Stimulated activated CD4-positive, alpha-beta T cell treated with anti-CD3 and anti-CD28 coated beads, Interleukin-1b, Interleukin-23, amount 100 ng/mL, for 48 hours (primary cell): Measurements from ENCODE around the gene LMF1.

ENCODE experiments used
- DNase-seq: peaks from one replicate; pipeline ENCODE4 v3.0.0-alpha.2; 2020

Gene LMF1

DNA sequence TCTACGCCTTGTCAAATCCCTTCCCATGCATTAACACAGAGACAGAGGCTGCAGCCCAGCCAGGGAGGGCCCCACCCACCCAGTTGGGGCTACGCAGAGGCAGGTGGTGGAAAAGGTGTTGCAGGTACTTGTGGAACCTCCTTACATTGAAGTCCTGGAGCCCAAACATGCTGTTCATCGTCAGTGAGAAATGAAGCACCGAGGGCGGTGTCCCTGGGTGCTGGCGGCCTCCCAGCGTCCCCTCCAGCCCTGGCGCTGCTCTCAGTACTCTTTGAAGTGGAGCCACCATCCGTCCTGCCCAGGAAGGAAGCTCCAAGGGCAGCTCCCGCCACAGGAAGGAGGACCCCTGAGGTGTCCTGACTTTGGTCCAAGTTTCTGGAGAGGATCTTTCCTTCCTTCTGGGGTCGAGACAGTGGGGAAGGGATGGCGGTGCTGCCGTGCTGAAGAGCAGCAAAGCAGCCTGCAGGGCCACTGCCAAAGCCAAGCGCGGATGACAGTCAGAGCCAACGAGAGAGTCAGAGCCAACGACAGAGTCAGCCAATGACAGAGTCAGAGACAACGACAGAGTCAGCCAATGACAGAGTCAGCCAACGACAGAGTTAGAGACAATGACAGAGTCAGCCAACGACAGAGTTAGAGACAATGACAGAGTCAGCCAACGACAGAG is 23.4 kb downstream of the LMF1 start:
- DNase-seq: no peak

GRCh38 chr16:946048-946395 is 24.8 kb downstream of the LMF1 start:
- no peak for DNase-seq

DNA sequence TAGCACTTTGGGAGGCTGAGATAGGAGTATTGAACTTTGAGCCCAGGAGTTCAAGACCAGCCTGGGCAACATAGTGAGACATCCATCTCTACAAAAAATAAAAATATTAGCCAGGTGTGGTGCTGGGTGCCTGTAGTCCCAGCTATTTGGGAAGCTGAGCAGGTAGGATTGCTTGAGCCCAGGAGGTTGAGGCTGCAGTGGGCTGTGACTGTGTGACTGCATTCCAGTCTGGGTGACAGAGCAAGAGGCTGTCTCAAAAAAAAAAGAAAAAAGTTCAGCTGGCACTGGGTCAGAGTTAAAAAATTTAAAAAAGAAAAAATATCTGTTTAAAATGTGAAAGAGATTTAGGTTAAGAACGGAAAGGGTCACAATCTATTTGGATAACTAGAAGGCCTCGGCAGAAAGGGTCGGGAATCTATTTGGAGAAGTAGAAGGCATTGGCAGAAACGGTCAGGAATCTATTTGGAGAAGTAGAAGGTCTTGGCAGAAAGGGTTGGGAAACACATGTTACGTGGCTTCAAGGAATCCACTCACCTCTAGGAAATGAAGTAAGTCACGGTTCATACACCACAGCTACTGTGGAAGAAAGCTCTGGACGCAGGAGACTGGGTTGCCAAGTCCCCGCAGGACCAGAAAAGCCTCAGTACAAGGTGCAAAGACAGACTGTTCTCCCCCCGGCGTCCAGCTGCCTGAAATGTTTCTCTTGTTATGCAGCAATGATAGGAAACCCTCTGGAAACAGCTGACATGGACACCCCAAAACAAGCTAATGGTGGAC is 25.3 kb downstream of the LMF1 start:
- no peak for DNase-seq

- no peak for DNase-seq
These were observed 26.8 kb downstream of the LMF1 start for GRCh38 chr16:943971-944370.

- no peak for DNase-seq
These were observed 28.2 kb downstream of the LMF1 start for GRCh38 chr16:942436-943060.

GRCh38 chr16:939941-940340 is 30.8 kb downstream of the LMF1 start:
- no peak for DNase-seq

GRCh38 chr16:939311-939710 is 31.5 kb downstream of the LMF1 start:
- DNase-seq: no peak

GRCh38 chr16:938752-939151 is 32.0 kb downstream of the LMF1 start:
- DNase-seq: no peak

- DNase-seq: no peak
These were observed 32.6 kb downstream of the LMF1 start for GRCh38 chr16:938136-938535.

DNA sequence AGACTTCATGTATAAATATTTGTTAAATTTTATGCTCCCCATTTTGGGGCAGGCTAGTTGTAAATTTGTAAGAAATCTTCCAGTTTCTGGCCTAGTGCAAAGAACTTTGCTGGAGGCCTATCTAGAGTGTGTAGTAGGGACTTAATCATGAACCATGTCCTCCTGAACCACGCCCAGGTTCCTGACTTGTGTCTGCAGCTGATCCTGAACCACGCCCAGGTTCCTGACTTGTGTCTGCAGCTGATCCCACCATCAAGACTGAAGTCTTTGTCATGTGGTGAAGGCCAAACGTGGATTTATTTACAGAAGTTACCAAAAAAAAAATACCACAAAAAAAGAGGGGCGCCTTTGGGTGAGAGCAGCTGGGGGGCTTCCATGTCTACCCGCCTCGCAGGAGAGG is 33.1 kb downstream of the LMF1 start:
- DNase-seq: no peak

GRCh38 chr16:937311-937710 is 33.5 kb downstream of the LMF1 start:
- no peak for DNase-seq

DNA sequence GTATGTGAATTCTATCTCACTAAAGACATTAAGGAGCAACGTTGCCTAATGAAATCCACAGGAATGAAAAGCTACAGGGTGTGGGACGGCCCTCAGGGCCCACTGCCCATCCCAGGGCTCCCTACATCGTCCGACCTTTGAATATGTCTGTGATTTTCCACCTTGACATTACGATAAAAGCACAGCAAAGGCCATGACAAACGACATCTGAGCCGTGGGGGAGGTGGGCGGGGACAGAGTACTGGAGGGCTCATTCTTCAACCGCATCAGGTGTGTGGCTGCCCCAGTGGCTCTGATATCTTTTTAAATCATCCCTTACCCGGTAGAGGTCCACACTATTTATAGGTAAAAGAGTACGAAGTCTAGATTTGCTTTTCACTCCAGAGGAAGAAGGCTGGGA is 35.1 kb downstream of the LMF1 start:
- no peak for DNase-seq

DNA sequence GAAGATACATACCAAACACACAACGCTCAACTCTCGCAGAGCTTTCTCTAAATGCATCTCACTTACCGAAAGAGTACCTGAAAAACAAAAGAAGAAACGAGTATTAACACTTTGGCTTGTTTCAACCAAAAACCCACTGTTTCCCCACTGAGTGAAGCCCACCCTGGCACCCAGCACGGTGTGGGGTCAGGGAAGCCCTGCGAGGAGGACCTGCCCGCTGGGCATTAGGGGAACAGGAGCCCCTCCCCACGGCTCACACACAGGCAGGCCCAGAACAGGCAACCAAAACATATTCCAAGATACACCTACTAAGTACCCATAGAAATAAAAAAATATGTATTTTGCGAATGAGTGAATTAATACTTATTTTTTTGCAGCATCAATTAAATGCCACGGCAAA is 36.6 kb downstream of the LMF1 start:
- DNase-seq: no peak

GRCh38 chr16:933581-933980 is 37.2 kb downstream of the LMF1 start:
- no peak for DNase-seq

- no peak for DNase-seq
These were observed 37.9 kb downstream of the LMF1 start for GRCh38 chr16:932831-933330.

GRCh38 chr16:931626-932500 is 38.9 kb downstream of the LMF1 start:
- DNase-seq: no peak

DNA sequence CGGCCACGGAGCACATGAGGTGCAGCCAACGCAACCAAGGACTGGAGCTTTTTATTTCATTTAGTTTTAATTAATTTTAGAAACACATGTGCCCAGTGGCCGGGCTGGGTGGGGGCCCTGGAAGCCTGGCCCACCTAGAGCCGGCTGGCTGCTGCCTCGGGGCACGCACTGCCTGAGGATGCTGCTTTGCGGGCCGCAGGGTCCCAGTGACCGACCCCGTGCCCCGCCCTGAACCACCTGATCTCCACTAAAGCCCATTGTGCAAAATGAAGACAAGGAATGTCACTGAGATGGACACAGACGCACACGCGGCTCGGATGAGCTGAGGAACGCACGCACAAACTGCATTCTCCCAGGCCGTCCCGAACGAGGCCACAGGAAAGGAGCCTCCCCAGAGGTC is 39.6 kb downstream of the LMF1 start:
- no peak for DNase-seq

GRCh38 chr16:930511-930910 is 40.3 kb downstream of the LMF1 start:
- no peak for DNase-seq

DNA sequence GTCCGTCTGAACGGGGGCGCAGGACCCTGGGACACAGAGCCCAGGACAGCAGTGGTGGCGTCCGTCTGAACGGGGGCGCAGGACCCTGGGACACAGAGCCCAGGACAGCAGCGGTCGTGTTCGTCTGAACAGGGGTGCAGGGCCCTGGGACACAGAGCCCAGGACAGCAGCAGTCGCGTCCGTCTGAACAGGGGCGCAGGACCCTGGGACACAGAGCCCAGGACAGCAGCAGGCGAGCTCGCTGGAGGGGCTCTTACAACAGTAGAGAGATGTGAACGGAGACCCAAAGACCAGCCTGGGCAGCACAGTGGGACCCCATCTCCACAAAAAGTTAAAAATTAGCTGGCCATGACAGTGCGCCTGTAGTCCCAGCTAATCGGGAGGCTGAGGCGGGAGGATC is 40.7 kb downstream of the LMF1 start:
- no peak for DNase-seq

- DNase-seq: no peak
These were observed 41.3 kb downstream of the LMF1 start for GRCh38 chr16:929227-930073.

DNA sequence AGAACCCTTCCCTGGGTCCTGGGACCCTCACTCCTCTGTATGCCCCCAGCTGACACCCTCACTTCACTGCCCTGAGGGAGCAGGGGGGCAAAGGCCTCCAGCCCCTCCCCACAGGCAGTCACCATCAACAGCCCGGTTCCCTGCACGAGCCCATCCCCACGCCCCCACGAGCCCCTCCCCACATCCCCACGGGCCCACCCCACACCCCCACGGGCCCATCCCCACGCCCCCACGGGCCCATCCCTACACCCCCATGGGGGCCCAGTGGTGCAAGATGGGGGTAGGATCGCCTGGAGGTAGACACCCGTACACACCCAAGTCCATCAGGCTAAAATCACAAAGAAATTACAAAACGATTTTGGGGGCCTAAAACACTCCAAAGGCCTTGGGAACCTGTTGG is 42.3 kb downstream of the LMF1 start:
- no peak for DNase-seq

GRCh38 chr16:927931-928330 is 42.9 kb downstream of the LMF1 start:
- DNase-seq: no peak
